ENCODE results near the gene CCDC149. TPM values are rescaled to one million over a fixed set of nuclear protein-coding genes. Genes with fewer than 3 reads are reported as not detected.

CCDC149 gene
- total RNA-seq, 1 experiment from 2014 or later: 5.3 TPM

- no TSS peak for BruUV-seq (replicated peaks)
- intact Hi-C loops (cut with micrococcal nuclease): no loop called here
- Histone ChIP-seq H3K9me3 (ENCODE audit: control insufficient read depth in 1 of 2, insufficient read depth in 1 of 2, low read depth in 1 of 2, low read length in 2 of 2) (peaks cover 0 to 6% of the 10 kb centered on the region in 2 experiments; a peak in 1 of 4 replicates), H3K4me1 (ENCODE audit: control insufficient read depth in 1 of 2, insufficient read depth in 2 of 2, low read length in 2 of 2) (no peaks in the 10 kb centered on the region; a peak in 1 of 4 replicates), H3K9ac (ENCODE audit: low read length) (no peak overlapping the region), H2AFZ (ENCODE audit: low read depth, low read length, poor library complexity, severe bottlenecking) (no peak overlapping the region), H3K27me3 (ENCODE audit: insufficient read depth, low read length) (no peaks in the 10 kb centered on the region), H3K9me2 (ENCODE audit: insufficient read depth) (no peaks in the 10 kb centered on the region), H3K4me2 (ENCODE audit: low read length) (no peak overlapping the region), H3K27ac (ENCODE audit: low read depth, low read length) (no peak overlapping the region), H3K4me3 (replicated peaks in 1 of 2; ENCODE audit: low read depth in 1 of 2, low read length in 2 of 2) (no peak overlapping the region), H4K20me1 (ENCODE audit: insufficient read depth) (no peaks in the 10 kb centered on the region), H3K79me2 (ENCODE audit: insufficient read depth, low read length) (no peaks in the 10 kb centered on the region), H3K36me3 (ENCODE audit: control insufficient read depth in 1 of 2, insufficient read depth in 2 of 2, low read length in 2 of 2) (no peaks in the 10 kb centered on the region)
- POLR2A ChIA-PET: interaction anchor here (1.1 kb wide), 1 partner anchor 10 kb away, joined by 3 read pairs; no protein-coding TSS in a partner anchor
- DNase-seq (ENCODE audit: low read depth, low spot score) (no peak), ATAC-seq (no peak)
- CTCF ChIA-PET: no interaction called here
- RAD21 ChIA-PET (ENCODE audit: low non-redundant PET in 1 of 2, low total read pairs in 2 of 2, uncharacterized antibody in 2 of 2, unreplicated experiment in 2 of 2): no interaction called here
- no peak for TF ChIP-seq YY1 (IDR thresholded peaks at IDR 0.05; ENCODE audit: extremely low read depth, insufficient replicate concordance, low read depth, low read length)
- TF ChIP-seq, protein P1, sequence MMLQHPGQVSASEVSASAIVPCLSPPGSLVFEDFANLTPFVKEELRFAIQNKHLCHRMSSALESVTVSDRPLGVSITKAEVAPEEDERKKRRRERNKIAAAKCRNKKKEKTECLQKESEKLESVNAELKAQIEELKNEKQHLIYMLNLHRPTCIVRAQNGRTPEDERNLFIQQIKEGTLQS (IDR thresholded peaks at IDR 0.05): no peak
- TF ChIP-seq SP1 (IDR thresholded peaks at IDR 0.05; ENCODE audit: low read depth): no peak
- TF ChIP-seq EZH2 (IDR thresholded peaks at IDR 0.05): no peak
- no peak for TF ChIP-seq CEBPB (IDR thresholded peaks at IDR 0.05; ENCODE audit: low read depth)
- no peak for TF ChIP-seq FOSL1 (IDR thresholded peaks at IDR 0.05; ENCODE audit: low read depth)
- no peak for TF ChIP-seq ZBTB33 (IDR thresholded peaks at IDR 0.05; ENCODE audit: extremely low read depth, insufficient replicate concordance, low read length)
- TF ChIP-seq SRF (IDR thresholded peaks at IDR 0.05; ENCODE audit: low read depth): no peak
- TF ChIP-seq EZH2phosphoT487 (IDR thresholded peaks at IDR 0.05; ENCODE audit: borderline replicate concordance): no peak
- no peak for TF ChIP-seq ELF1 (IDR thresholded peaks at IDR 0.05; ENCODE audit: borderline replicate concordance, low read depth)
- no peak for TF ChIP-seq CBX3 (IDR thresholded peaks at IDR 0.05; ENCODE audit: low read depth)
- TF ChIP-seq POLR2A (IDR thresholded peaks at IDR 0.05; ENCODE audit: borderline replicate concordance, extremely low read depth, insufficient read depth, insufficient read length): no peak
- TF ChIP-seq CTCF (IDR thresholded peaks at IDR 0.05 in 2 of 3, conservative IDR thresholded peaks at IDR 0.05 in 1 of 3; ENCODE audit: borderline replicate concordance in 1 of 3, insufficient read depth in 1 of 3, low read depth in 2 of 3, low read length in 2 of 3): no peak
- TF ChIP-seq EGR1 (IDR thresholded peaks at IDR 0.05; ENCODE audit: low read depth): no peak
- TF ChIP-seq, protein P2, sequence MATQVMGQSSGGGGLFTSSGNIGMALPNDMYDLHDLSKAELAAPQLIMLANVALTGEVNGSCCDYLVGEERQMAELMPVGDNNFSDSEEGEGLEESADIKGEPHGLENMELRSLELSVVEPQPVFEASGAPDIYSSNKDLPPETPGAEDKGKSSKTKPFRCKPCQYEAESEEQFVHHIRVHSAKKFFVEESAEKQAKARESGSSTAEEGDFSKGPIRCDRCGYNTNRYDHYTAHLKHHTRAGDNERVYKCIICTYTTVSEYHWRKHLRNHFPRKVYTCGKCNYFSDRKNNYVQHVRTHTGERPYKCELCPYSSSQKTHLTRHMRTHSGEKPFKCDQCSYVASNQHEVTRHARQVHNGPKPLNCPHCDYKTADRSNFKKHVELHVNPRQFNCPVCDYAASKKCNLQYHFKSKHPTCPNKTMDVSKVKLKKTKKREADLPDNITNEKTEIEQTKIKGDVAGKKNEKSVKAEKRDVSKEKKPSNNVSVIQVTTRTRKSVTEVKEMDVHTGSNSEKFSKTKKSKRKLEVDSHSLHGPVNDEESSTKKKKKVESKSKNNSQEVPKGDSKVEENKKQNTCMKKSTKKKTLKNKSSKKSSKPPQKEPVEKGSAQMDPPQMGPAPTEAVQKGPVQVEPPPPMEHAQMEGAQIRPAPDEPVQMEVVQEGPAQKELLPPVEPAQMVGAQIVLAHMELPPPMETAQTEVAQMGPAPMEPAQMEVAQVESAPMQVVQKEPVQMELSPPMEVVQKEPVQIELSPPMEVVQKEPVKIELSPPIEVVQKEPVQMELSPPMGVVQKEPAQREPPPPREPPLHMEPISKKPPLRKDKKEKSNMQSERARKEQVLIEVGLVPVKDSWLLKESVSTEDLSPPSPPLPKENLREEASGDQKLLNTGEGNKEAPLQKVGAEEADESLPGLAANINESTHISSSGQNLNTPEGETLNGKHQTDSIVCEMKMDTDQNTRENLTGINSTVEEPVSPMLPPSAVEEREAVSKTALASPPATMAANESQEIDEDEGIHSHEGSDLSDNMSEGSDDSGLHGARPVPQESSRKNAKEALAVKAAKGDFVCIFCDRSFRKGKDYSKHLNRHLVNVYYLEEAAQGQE (IDR thresholded peaks at IDR 0.05; ENCODE audit: low read depth): no peak
- no peak for TF ChIP-seq JUND (IDR thresholded peaks at IDR 0.05)
- TF ChIP-seq, protein P3, sequence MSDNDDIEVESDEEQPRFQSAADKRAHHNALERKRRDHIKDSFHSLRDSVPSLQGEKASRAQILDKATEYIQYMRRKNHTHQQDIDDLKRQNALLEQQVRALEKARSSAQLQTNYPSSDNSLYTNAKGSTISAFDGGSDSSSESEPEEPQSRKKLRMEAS (IDR thresholded peaks at IDR 0.05): no peak
- no peak for TF ChIP-seq TCF7L2 (IDR thresholded peaks at IDR 0.05; ENCODE audit: borderline replicate concordance, extremely low read depth, insufficient read depth, insufficient read length)
- no peak for TF ChIP-seq SIN3A (IDR thresholded peaks at IDR 0.05; ENCODE audit: low read depth)
These were observed 45.6 kb downstream of the CCDC149 start for GRCh38 chr4:24867251-24867650.
